Kidney (tissue), 14 donors: ENCODE measurements around the gene SLC30A2. TPM values are rescaled to one million over a fixed set of nuclear protein-coding genes. Genes with fewer than 3 reads are reported as not detected.

Experiments
- DNase-seq, 5 donors: peaks; one replicate each; pipeline ENCODE4 v3.0.0-alpha.2; 2013 to 2020
- FAIRE-seq: peaks from 2 replicates; lab custom pipeline; 2012; peaks lifted over from hg19 to GRCh38; lab: Jason Lieb, UNC
- H3K27ac ChIP-seq, 2 donors: one replicate each; pipeline ENCODE4 v1.7.0; 2013; ENCODE audit warnings: low read depth in 2 of 2, low read length in 2 of 2, inconsistent platforms in 1 of 2
- H3K27me3 ChIP-seq: one replicate; pipeline ENCODE4 v1.7.1; 2013; ENCODE audit warnings: low read length, inconsistent platforms; ENCODE audit not compliant: control insufficient read depth, insufficient read depth
- H3K36me3 ChIP-seq, 3 donors: one replicate each; pipeline versions ENCODE4 v1.7.0 to v1.7.1; 2013; ENCODE audit warnings: low read length in 3 of 3, control low read depth in 1 of 3, inconsistent platforms in 1 of 3; ENCODE audit not compliant: insufficient read depth in 3 of 3, control insufficient read depth in 2 of 3
- H3K4me1 ChIP-seq, 3 donors: one replicate each; pipeline versions ENCODE4 v1.7.0 to v1.7.1; 2013; ENCODE audit warnings: low read length in 3 of 3, inconsistent platforms in 1 of 3, low read depth in 1 of 3; ENCODE audit not compliant: control insufficient read depth in 2 of 3, insufficient read depth in 2 of 3
- H3K4me3 ChIP-seq, 3 donors: one replicate each; pipeline versions ENCODE4 v1.7.0 to v1.8.1; 2013; ENCODE audit warnings: low read length in 3 of 3, control low read depth in 1 of 3, inconsistent platforms in 1 of 3
- H3K9ac ChIP-seq, 3 donors: one replicate each; pipeline versions ENCODE4 v1.7.0 to v1.7.1; 2013; ENCODE audit warnings: low read length in 3 of 3, control low read depth in 1 of 3, inconsistent platforms in 1 of 3
- H3K9me3 ChIP-seq, 3 donors: one replicate each; pipeline versions ENCODE4 v1.7.0 to v1.7.1; 2013; ENCODE audit warnings: low read length in 3 of 3, control low read depth in 1 of 3, inconsistent platforms in 1 of 3; ENCODE audit not compliant: control insufficient read depth in 2 of 3, insufficient read depth in 1 of 3
- CTCF ChIP-seq: IDR thresholded peaks from 3 replicates; pipeline ENCODE4 v1.5.1; 2012; ENCODE audit warnings: mild to moderate bottlenecking, moderate library complexity, borderline replicate concordance; ENCODE audit not compliant: insufficient read depth; ENCODE audit errors: extremely low read depth
- intact Hi-C: fragments of 100-400 bp; cut with DNase I; formaldehyde crosslinking; loops from one replicate; pipeline ENCODE4 v1.11.1; 2022
- polyA plus RNA-seq: library from polyadenylated mRNA; stranded (reverse); fragments of 350-450 nt; fragmentation: Illumina TruSeq; extraction: RNeasy Lipid Tissue Mini Kit (QIAGEN cat#74804); gene quantifications from one replicate; pipeline ENCODE4 v1.2.3, GENCODE V29; 2014; ENCODE audit warnings: low read depth, low replicate concordance; ENCODE audit not compliant: insufficient read depth
- total RNA-seq: library from RNA; stranded (reverse); fragmentation: NEBNext Ultra II Directional; extraction: Animal tissue kit (Norgen Biotek cat#: 25700); gene quantifications from one replicate; pipeline ENCODE4 v1.2.1, GENCODE V29; 2021
- donor health status: control.
- donor health status: control.
- donor health status: control.
- donor health status: control.
- donor health status: control.
- donor health status: DM: yes; HTN: yes; CAD: no.
- donor health status: Normal renal cell carcinoma (clear cell type).

SLC30A2 gene
- total and polyA plus RNA-seq, 2 donors from 2014 or later: 26.8 to 34.4 TPM

DNA sequence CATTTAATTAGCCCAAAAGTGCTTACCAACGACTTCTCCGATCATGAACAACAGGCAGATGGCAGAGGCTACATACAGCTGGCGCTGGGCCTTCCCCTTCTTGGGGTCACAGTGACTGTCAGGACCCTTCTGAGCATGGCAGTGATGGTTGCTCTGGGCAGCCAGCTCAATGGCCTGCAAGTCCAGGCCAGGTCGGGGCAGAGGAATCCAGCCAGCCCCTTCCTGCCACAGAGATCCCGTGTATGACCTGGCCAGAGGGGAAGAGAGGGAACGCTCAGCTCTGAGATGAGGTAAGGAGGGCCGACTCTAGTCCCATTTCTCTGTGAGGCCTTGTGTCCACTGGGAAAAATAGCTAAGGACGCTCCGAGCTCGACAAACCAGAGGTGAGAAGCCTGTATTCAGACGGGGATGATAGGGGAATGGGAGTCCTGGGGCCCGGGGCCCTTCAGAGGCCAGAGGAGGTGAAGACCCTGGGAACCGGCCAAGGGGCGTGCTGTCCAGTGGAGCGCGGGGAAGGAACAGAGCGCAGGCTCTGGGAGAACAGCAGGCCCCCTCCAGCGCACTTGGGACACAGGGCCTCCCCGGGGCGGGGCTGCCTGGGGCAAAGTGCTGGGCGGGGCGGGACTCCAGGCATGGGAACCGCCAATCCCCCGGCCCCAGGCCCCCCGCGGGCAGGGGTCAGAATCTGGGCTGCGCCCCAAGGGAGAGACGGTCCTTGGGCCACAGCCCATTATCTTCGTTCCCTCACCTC lies 772 bp downstream of the SLC30A2 start:
- H3K4me3 ChIP-seq: peak overlapping the region in 2 of 3 donors; percentile 64 to 72

GRCh38 chr1:26044414-26044813 lies 1.5 kb downstream of the SLC30A2 start:
- DNase-seq (no peak), FAIRE-seq (no peak)
- Histone ChIP-seq H3K36me3 (peaks cover 0 to 5% (median 0%) of the 10 kb centered on the region in 3 donors), H3K9me3 (no peaks in the 10 kb centered on the region), H3K27ac (no peak overlapping the region), H3K27me3 (peaks cover 23% of the 10 kb centered on the region), H3K4me3 (peak overlapping the region in 2 of 3 donors; percentile 64 to 72), H3K4me1 (peaks cover 0 to 5% (median 5%) of the 10 kb centered on the region in 3 donors), H3K9ac (no peak overlapping the region)
- TF ChIP-seq CTCF: no peak
- intact Hi-C loops: no loop called here

More for the DNA sequence above, 772 bp downstream of the SLC30A2 start:
- Histone ChIP-seq H3K9me3 (no peaks in the 10 kb centered on the region), H3K27ac (peak overlapping the region; percentile 28 to 72), H3K4me1 (peaks cover 0 to 10% (median 8%) of the 10 kb centered on the region in 3 donors), H3K9ac (peak overlapping the region in 2 of 3 donors; percentile 34 to 36), H3K27me3 (peaks cover 23% of the 10 kb centered on the region), H3K36me3 (peaks cover 0 to 5% (median 0%) of the 10 kb centered on the region in 3 donors)
- no peak for TF ChIP-seq CTCF
- DNase-seq: peak in 3 of 5 donors; percentile 16 to 64 (median 29)
- no peak for FAIRE-seq
- intact Hi-C loops: no loop called here

- peaks cover 0 to 7% (median 5%) of the 10 kb centered on the region in 3 donors for H3K4me1 ChIP-seq
- no peak for FAIRE-seq
- H3K36me3 ChIP-seq: peaks cover 0 to 5% (median 0%) of the 10 kb centered on the region in 3 donors
- no peak overlapping the region for H3K27ac ChIP-seq
- intact Hi-C loops: no loop called here
- no peak for TF ChIP-seq CTCF
- H3K4me3 ChIP-seq: peak overlapping the region in 1 of 3 donors; percentile 64
- no peaks in the 10 kb centered on the region for H3K9me3 ChIP-seq
- DNase-seq: no peak
- H3K27me3 ChIP-seq: peaks cover 23% of the 10 kb centered on the region
- H3K9ac ChIP-seq: no peak overlapping the region
These were observed 2.2 kb downstream of the SLC30A2 start for GRCh38 chr1:26043765-26044164.
